GM12878 (cell line): ENCODE data around the gene MAML3. TPM values are rescaled to one million over a fixed set of nuclear protein-coding genes. Genes with fewer than 3 reads are reported as not detected.

Experiments
- BCL11A ChIP-seq: IDR thresholded peaks from 2 replicates; pipeline ENCODE4 v1.6.1; 2011; ENCODE audit warnings: low read depth, low read length
- CBFB ChIP-seq: IDR thresholded peaks from 2 replicates; pipeline ENCODE4 v1.6.1; 2016; ENCODE audit warnings: antibody characterized with exemption, low read depth
- ESRRA ChIP-seq: IDR thresholded peaks from 2 replicates; pipeline ENCODE4 v1.6.1; 2012; ENCODE audit warnings: mild to moderate bottlenecking, low read length, improper control_type of control experiment
- ETV6 ChIP-seq, 2 experiments: fragments of 450-650 bp in 1 of 2; IDR thresholded peaks in 1 of 2; conservative IDR thresholded peaks in 1 of 2; 2 replicates each; pipeline ENCODE4 v1.6.1; 2014; ENCODE audit warnings: antibody characterized with exemption in 1 of 2, borderline replicate concordance in 1 of 2, low read depth in 1 of 2, mild to moderate bottlenecking in 1 of 2, moderate library complexity in 1 of 2
- FOXM1 ChIP-seq: IDR thresholded peaks from 2 replicates; pipeline ENCODE4 v1.6.1; 2012; ENCODE audit warnings: low read depth, mild to moderate bottlenecking, inconsistent platforms, low read length, moderate library complexity
- NFIC ChIP-seq: IDR thresholded peaks from 2 replicates; pipeline ENCODE4 v1.6.1; 2012; ENCODE audit warnings: low read depth, mild to moderate bottlenecking, inconsistent platforms, low read length, moderate library complexity
- NFYB ChIP-seq: IDR thresholded peaks from 2 replicates; pipeline ENCODE4 v1.6.1; 2011; ENCODE audit warnings: low read depth, mild to moderate bottlenecking, low read length, improper control_type of control experiment, moderate library complexity; ENCODE audit not compliant: insufficient read depth
- RB1 ChIP-seq: fragments of 450-650 bp; formaldehyde crosslinking; IDR thresholded peaks from 2 replicates; pipeline ENCODE4 v1.6.1; 2017; ENCODE audit warnings: mild to moderate bottlenecking, borderline replicate concordance
- RUNX3 ChIP-seq: IDR thresholded peaks from 2 replicates; pipeline ENCODE4 v1.6.1; 2012; ENCODE audit warnings: low read length, inconsistent platforms
- SREBF1 ChIP-seq: IDR thresholded peaks from 2 replicates; pipeline ENCODE4 v1.6.1; 2012; ENCODE audit warnings: mild to moderate bottlenecking, low read length
- TARDBP ChIP-seq: IDR thresholded peaks from 2 replicates; pipeline ENCODE4 v1.6.1; 2016; ENCODE audit warnings: borderline replicate concordance
- YBX1 ChIP-seq: fragments of 450-650 bp; IDR thresholded peaks from 2 replicates; pipeline ENCODE4 v1.6.1; 2016; ENCODE audit warnings: antibody characterized with exemption
- ZBED1 ChIP-seq: IDR thresholded peaks from 2 replicates; pipeline ENCODE4 v1.6.1; 2016; ENCODE audit warnings: borderline replicate concordance
- polyA plus RNA-seq, 11 experiments: library from polyadenylated mRNA; depleted of rRNA in 4 of 11; unstranded in 6 of 11; stranded (reverse) in 5 of 11; fragments of >200 nt; fragmentation: Nextera tagmentation in 4 of 11; fragmentation: Illumina TruSeq in 1 of 11; extraction: Ambion mirVana in 4 of 11; extraction: Trizol in 1 of 11; gene quantifications; 1 replicate in 1 of 11; 2 replicates in 10 of 11; pipeline versions ENCODE4 v1.2.1 to v1.2.3, GENCODE V29; 2011 to 2016; ENCODE audit warnings: inconsistent platforms in 2 of 11, missing spikeins in 2 of 11, low read depth in 1 of 11
- total RNA-seq, 4 experiments: library from RNA; depleted of rRNA in 3 of 4; stranded (reverse); fragments of >200 nt in 3 of 4; fragmentation: Illumina TruSeq in 1 of 4; extraction: Trizol in 1 of 4; gene quantifications; 2 replicates each; pipeline versions ENCODE4 v1.2.1 to v1.2.3, GENCODE V29; 2013 to 2021
- TF ChIP-seq, protein P1 (sequence below): fragments of 450-650 bp; IDR thresholded peaks from 2 replicates; pipeline ENCODE4 v1.6.1; 2018; ENCODE audit warnings: mild to moderate bottlenecking, low read depth, moderate library complexity; ENCODE audit not compliant: partially characterized antibody
- TF ChIP-seq, protein P2 (sequence below): IDR thresholded peaks from 2 replicates; pipeline ENCODE4 v1.6.1; 2012; ENCODE audit warnings: low read length, inconsistent platforms

Gene MAML3
- total and polyA plus RNA-seq, 10 of the 15 experiments (the other 5 are each of a cell fraction or from before 2014, with no cell fraction given), result under 0.01 to 0.53 (median 0.06) TPM; not detected in 2

DNA sequence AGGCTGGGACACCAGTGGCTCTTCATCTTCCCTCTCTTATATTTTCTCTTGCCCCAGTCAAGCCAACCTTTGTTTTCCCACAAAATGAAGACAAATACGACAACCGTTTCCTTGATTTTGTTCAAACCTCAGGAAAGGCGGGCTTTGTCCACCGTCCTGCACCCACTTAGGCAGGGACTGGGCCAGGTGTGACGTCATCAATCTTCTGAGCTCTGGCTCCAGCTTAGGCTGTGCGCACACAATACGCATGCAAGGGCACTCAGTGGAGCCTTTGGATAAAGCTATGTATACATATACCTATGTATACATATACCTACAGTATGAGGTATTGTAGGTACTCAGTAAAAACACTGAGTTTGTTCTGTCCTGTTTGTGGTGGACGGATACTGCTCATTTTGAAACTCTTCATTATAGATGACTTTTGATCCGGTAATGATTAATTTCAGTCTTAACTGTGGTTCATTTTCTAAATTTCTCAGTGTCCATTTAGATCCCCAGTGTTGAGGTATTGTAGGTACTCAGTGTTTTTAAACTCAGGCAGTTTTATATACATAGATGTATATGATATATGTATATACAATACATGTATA lies 293.5 kb downstream of the MAML3 start (continued):
- TF ChIP-seq, protein P1, sequence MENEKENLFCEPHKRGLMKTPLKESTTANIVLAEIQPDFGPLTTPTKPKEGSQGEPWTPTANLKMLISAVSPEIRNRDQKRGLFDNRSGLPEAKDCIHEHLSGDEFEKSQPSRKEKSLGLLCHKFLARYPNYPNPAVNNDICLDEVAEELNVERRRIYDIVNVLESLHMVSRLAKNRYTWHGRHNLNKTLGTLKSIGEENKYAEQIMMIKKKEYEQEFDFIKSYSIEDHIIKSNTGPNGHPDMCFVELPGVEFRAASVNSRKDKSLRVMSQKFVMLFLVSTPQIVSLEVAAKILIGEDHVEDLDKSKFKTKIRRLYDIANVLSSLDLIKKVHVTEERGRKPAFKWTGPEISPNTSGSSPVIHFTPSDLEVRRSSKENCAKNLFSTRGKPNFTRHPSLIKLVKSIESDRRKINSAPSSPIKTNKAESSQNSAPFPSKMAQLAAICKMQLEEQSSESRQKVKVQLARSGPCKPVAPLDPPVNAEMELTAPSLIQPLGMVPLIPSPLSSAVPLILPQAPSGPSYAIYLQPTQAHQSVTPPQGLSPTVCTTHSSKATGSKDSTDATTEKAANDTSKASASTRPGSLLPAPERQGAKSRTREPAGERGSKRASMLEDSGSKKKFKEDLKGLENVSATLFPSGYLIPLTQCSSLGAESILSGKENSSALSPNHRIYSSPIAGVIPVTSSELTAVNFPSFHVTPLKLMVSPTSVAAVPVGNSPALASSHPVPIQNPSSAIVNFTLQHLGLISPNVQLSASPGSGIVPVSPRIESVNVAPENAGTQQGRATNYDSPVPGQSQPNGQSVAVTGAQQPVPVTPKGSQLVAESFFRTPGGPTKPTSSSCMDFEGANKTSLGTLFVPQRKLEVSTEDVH, result no peak
- no peak for TF ChIP-seq TARDBP
- peak; percentile 84 for TF ChIP-seq RUNX3
- TF ChIP-seq SREBF1, result no peak
- TF ChIP-seq, protein P2, sequence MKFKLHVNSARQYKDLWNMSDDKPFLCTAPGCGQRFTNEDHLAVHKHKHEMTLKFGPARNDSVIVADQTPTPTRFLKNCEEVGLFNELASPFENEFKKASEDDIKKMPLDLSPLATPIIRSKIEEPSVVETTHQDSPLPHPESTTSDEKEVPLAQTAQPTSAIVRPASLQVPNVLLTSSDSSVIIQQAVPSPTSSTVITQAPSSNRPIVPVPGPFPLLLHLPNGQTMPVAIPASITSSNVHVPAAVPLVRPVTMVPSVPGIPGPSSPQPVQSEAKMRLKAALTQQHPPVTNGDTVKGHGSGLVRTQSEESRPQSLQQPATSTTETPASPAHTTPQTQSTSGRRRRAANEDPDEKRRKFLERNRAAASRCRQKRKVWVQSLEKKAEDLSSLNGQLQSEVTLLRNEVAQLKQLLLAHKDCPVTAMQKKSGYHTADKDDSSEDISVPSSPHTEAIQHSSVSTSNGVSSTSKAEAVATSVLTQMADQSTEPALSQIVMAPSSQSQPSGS, result 0 out of 2 replicates have a peak, but pooled peaks have one; percentile 23
- TF ChIP-seq YBX1, result no peak
- no peak for TF ChIP-seq NFYB
- TF ChIP-seq ESRRA, result no peak
- peak; percentile 39; the same call in 1 of the 2 replicates for TF ChIP-seq CBFB
- peak; percentile 39; the same call in 1 of the 2 replicates for TF ChIP-seq ZBED1
- TF ChIP-seq NFIC, result peak; percentile 70; the same call in 1 of the 2 replicates
- no peak for TF ChIP-seq RB1
- peak; percentile 46; the same call in 1 of the 2 replicates for TF ChIP-seq FOXM1
- 0 out of 4 replicates have a peak, but pooled peaks of 1 of the 2 experiments have one; percentile 17 for TF ChIP-seq ETV6 (conservative IDR thresholded peaks at IDR 0.05 in 1 of 2, IDR thresholded peaks at IDR 0.05 in 1 of 2; ENCODE audit: borderline replicate concordance in 1 of 2, low read depth in 1 of 2)
- 0 out of 2 replicates have a peak, but pooled peaks have one; percentile 8 for TF ChIP-seq BCL11A
